Thyroid gland (tissue), 4 donors: ENCODE results near the gene ABCA9.

Source experiments
- POLR2A ChIP-seq, 2 donors: fragments of 450-650 bp; IDR thresholded peaks; one replicate each; pipeline ENCODE4 v1.6.1; 2017; ENCODE audit warnings: antibody characterized with exemption in 2 of 2, mild to moderate bottlenecking in 2 of 2, moderate library complexity in 1 of 2
- TF ChIP-seq, protein P1 (sequence below), 6 experiments: fragments of 200-600 bp in 3 of 6; fragments of 450-650 bp in 3 of 6; sonication (generic) in 3 of 6; IDR thresholded peaks; one replicate each; pipeline ENCODE4 v1.5.1; 2016 to 2019; ENCODE audit warnings: antibody characterized with exemption in 6 of 6, mild to moderate bottlenecking in 2 of 6, inconsistent platforms in 1 of 6, moderate library complexity in 1 of 6

DNA sequence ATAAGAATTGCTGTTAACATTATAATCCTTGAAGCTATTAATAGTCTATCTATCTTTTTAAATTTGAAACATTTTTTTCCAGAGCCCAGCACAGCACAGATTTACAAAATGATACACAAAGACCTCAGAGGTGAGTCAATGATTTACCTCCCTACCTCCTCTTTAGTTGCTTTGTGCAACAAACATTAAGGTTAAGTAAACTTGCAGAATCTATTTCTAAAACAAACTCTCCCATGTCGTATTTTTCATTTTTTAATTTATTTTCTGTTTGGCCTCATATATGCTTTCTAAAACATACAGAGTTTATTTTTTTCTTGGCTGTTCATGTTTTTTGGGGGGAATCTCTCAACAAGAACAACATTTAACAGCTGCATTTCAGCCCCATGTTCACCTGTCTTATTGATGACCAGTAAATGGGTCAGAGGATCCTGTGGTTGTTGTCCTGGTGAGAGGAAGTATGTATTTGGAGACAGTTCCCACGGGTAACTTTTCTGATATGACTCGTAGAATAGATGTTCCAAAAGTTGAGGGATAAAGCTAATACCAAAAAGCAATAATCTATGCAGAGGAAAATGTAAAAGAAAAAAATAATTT, 42.6 kb downstream of the ABCA9 start:
- no peak for TF ChIP-seq POLR2A (IDR thresholded peaks at IDR 0.05)
- TF ChIP-seq, protein P1, sequence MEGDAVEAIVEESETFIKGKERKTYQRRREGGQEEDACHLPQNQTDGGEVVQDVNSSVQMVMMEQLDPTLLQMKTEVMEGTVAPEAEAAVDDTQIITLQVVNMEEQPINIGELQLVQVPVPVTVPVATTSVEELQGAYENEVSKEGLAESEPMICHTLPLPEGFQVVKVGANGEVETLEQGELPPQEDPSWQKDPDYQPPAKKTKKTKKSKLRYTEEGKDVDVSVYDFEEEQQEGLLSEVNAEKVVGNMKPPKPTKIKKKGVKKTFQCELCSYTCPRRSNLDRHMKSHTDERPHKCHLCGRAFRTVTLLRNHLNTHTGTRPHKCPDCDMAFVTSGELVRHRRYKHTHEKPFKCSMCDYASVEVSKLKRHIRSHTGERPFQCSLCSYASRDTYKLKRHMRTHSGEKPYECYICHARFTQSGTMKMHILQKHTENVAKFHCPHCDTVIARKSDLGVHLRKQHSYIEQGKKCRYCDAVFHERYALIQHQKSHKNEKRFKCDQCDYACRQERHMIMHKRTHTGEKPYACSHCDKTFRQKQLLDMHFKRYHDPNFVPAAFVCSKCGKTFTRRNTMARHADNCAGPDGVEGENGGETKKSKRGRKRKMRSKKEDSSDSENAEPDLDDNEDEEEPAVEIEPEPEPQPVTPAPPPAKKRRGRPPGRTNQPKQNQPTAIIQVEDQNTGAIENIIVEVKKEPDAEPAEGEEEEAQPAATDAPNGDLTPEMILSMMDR (IDR thresholded peaks at IDR 0.05): no peak
